ENCODE data around the gene ABCB11.

ABCB11 gene

DNA sequence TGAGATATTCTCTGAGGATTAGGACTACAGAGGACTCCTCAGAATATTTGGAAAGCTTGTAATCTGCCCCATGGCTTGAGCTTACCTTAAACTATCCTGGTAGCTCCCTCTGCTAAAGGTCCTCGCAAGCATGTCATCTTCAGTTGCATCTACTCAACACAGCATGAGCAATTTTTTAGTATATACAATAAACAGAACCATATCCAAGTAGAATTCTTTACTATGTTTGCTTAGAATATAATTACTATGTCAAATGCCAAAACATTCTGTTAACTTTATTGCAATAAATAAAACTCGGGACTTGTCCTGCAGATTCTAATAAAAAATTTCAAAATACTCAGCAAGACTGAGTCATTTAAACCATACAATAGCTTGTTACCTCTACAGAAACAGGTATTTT lies 62.8 kb downstream of the ABCB11 start:
- Histone ChIP-seq H3K14ac (ENCODE audit: low read length) (no peak overlapping the region), H2BK5ac (ENCODE audit: low read depth, low read length, poor library complexity) (no peak overlapping the region), H3K4me1 (ENCODE audit: control insufficient read depth in 1 of 2, insufficient read depth in 2 of 2, low read length in 2 of 2) (peaks cover 0 to 4% of the 10 kb centered on the region in 2 experiments), H3K27me3 (ENCODE audit: insufficient read depth, low read length) (no peaks in the 10 kb centered on the region), H4K12ac (ENCODE audit: low read depth, low read length) (no peak overlapping the region), H2BK120ac (ENCODE audit: insufficient read depth, low read length, poor library complexity) (no peak overlapping the region), H2AK5ac (ENCODE audit: low read length) (no peak overlapping the region), H3K4me3 (ENCODE audit: low read depth, low read length) (no peak overlapping the region), H2BK12ac (ENCODE audit: low read length) (no peak overlapping the region), H3K79me2 (ENCODE audit: control insufficient read depth, insufficient read depth, low read length, poor library complexity) (no peaks in the 10 kb centered on the region), H4K8ac (ENCODE audit: low read depth, low read length) (no peak overlapping the region), H3K36me3 (ENCODE audit: control insufficient read depth in 1 of 2, insufficient read depth in 2 of 2, low read length in 2 of 2) (no peaks in the 10 kb centered on the region), H3K23ac (ENCODE audit: low read length) (no peak overlapping the region), H4K91ac (ENCODE audit: low read depth, low read length) (no peak overlapping the region), H3K9me3 (ENCODE audit: insufficient read depth, low read depth, low read length) (no peaks in the 10 kb centered on the region), H3K27ac (ENCODE audit: low read depth, low read length) (no peak overlapping the region), H3K79me1 (ENCODE audit: low read length) (no peaks in the 10 kb centered on the region), H3K4me2 (ENCODE audit: low read length) (no peak overlapping the region), H3K18ac (ENCODE audit: low read length) (no peak overlapping the region), H3K9ac (ENCODE audit: low read length) (no peak overlapping the region), H3K4ac (ENCODE audit: low read depth, low read length) (no peak overlapping the region), H2AFZ (ENCODE audit: insufficient read depth, low read length, poor library complexity) (no peak overlapping the region)
- DNase-seq: no peak
- no CpG with 5 or more reads among the region's 2 CpGs for WGBS (ENCODE audit: extremely low coverage, insufficient coverage, insufficient read length)

DNA sequence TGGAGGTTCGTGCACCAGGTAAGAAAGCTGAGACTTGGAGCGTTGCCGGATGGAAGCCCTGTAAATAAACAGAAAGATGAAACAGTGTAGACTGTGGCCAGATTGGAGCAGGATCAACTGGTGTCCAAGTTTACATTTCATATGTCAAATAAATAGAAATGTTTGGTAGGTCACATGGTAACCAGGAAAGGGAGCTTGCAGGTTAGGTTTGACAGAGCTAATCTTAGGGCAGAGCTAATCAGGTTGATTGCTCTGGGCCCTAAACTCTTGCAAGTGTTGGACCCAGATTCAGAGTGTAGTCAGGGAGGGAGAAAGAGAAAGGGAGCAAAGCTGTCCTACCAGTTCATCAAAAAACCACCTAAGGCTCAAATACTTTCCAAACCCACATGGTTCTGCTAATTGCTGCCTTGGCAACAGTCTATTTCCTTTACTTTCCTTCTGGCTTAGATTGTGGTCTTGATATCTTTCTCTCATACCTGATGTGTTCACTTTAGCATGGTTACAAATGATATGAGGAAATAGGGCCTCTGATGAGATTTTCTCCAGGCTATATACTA lies 66.8 kb downstream of the ABCB11 start:
- no CpG with 5 or more reads among the region's 3 CpGs for WGBS (ENCODE audit: extremely low coverage, insufficient coverage, insufficient read length)
- no peaks in the 10 kb centered on the region for H3K36me3 ChIP-seq (ENCODE audit: control insufficient read depth in 1 of 2, insufficient read depth in 2 of 2, low read length in 2 of 2)
- no peak overlapping the region for H2BK5ac ChIP-seq (ENCODE audit: low read depth, low read length, poor library complexity)
- H3K9me3 ChIP-seq (ENCODE audit: insufficient read depth, low read depth, low read length): no peaks in the 10 kb centered on the region
- no peaks in the 10 kb centered on the region for H3K79me1 ChIP-seq (ENCODE audit: low read length)
- no peak overlapping the region for H2AFZ ChIP-seq (ENCODE audit: insufficient read depth, low read length, poor library complexity)
- no peak overlapping the region for H3K4me2 ChIP-seq (ENCODE audit: low read length)
- H3K79me2 ChIP-seq (ENCODE audit: control insufficient read depth, insufficient read depth, low read length, poor library complexity): no peaks in the 10 kb centered on the region
- H3K27me3 ChIP-seq (ENCODE audit: insufficient read depth, low read length): no peaks in the 10 kb centered on the region
- H3K9ac ChIP-seq (ENCODE audit: low read length): no peak overlapping the region
- H4K91ac ChIP-seq (ENCODE audit: low read depth, low read length): no peak overlapping the region
- H3K4me3 ChIP-seq (ENCODE audit: low read depth, low read length): no peak overlapping the region
- H4K8ac ChIP-seq (ENCODE audit: low read depth, low read length): no peak overlapping the region
- H2BK120ac ChIP-seq (ENCODE audit: insufficient read depth, low read length, poor library complexity): no peak overlapping the region
- no peak overlapping the region for H3K14ac ChIP-seq (ENCODE audit: low read length)
- H2AK5ac ChIP-seq (ENCODE audit: low read length): no peak overlapping the region
- DNase-seq: peak; percentile 66 to 77
- H3K4me1 ChIP-seq (ENCODE audit: control insufficient read depth in 1 of 2, insufficient read depth in 2 of 2, low read length in 2 of 2): peaks cover 0 to 4% of the 10 kb centered on the region in 2 experiments
- no peak overlapping the region for H3K23ac ChIP-seq (ENCODE audit: low read length)
- H2BK12ac ChIP-seq (ENCODE audit: low read length): no peak overlapping the region
- H3K18ac ChIP-seq (ENCODE audit: low read length): no peak overlapping the region
- no peak overlapping the region for H4K12ac ChIP-seq (ENCODE audit: low read depth, low read length)
- H3K27ac ChIP-seq (ENCODE audit: low read depth, low read length): no peak overlapping the region
- H3K4ac ChIP-seq (ENCODE audit: low read depth, low read length): no peak overlapping the region

- H3K4ac ChIP-seq (ENCODE audit: low read depth, low read length): no peak overlapping the region
- H3K27me3 ChIP-seq (ENCODE audit: insufficient read depth, low read length): no peaks in the 10 kb centered on the region
- H2BK120ac ChIP-seq (ENCODE audit: insufficient read depth, low read length, poor library complexity): no peak overlapping the region
- no peaks in the 10 kb centered on the region for H3K79me1 ChIP-seq (ENCODE audit: low read length)
- no peak overlapping the region for H3K9ac ChIP-seq (ENCODE audit: low read length)
- H4K12ac ChIP-seq (ENCODE audit: low read depth, low read length): no peak overlapping the region
- no peaks in the 10 kb centered on the region for H3K79me2 ChIP-seq (ENCODE audit: control insufficient read depth, insufficient read depth, low read length, poor library complexity)
- H3K27ac ChIP-seq (ENCODE audit: low read depth, low read length): no peak overlapping the region
- H3K4me3 ChIP-seq (ENCODE audit: low read depth, low read length): no peak overlapping the region
- H3K18ac ChIP-seq (ENCODE audit: low read length): no peak overlapping the region
- WGBS (ENCODE audit: extremely low coverage, insufficient coverage, insufficient read length): no CpG with 5 or more reads among the region's 1 CpG
- no peak overlapping the region for H2BK12ac ChIP-seq (ENCODE audit: low read length)
- no peak overlapping the region for H2AK5ac ChIP-seq (ENCODE audit: low read length)
- H2BK5ac ChIP-seq (ENCODE audit: low read depth, low read length, poor library complexity): no peak overlapping the region
- no peak overlapping the region for H4K91ac ChIP-seq (ENCODE audit: low read depth, low read length)
- no peak overlapping the region for H2AFZ ChIP-seq (ENCODE audit: insufficient read depth, low read length, poor library complexity)
- no peak overlapping the region for H3K14ac ChIP-seq (ENCODE audit: low read length)
- H3K9me3 ChIP-seq (ENCODE audit: insufficient read depth, low read depth, low read length): no peaks in the 10 kb centered on the region
- no peak for DNase-seq
- H4K8ac ChIP-seq (ENCODE audit: low read depth, low read length): no peak overlapping the region
- H3K36me3 ChIP-seq (ENCODE audit: control insufficient read depth in 1 of 2, insufficient read depth in 2 of 2, low read length in 2 of 2): no peaks in the 10 kb centered on the region
- no peak overlapping the region for H3K4me2 ChIP-seq (ENCODE audit: low read length)
- no peak overlapping the region for H3K23ac ChIP-seq (ENCODE audit: low read length)
- peaks cover 0 to 4% of the 10 kb centered on the region in 2 experiments for H3K4me1 ChIP-seq (ENCODE audit: control insufficient read depth in 1 of 2, insufficient read depth in 2 of 2, low read length in 2 of 2)
These were observed 68.5 kb downstream of the ABCB11 start for GRCh38 chr2:168962636-168963035.

GRCh38 chr2:168961450-168962229 lies 69.5 kb downstream of the ABCB11 start:
- H3K4me3 ChIP-seq (ENCODE audit: low read depth, low read length): no peak overlapping the region
- H3K18ac ChIP-seq (ENCODE audit: low read length): no peak overlapping the region
- H3K79me1 ChIP-seq (ENCODE audit: low read length): no peaks in the 10 kb centered on the region
- H3K9ac ChIP-seq (ENCODE audit: low read length): no peak overlapping the region
- no peaks in the 10 kb centered on the region for H3K36me3 ChIP-seq (ENCODE audit: control insufficient read depth in 1 of 2, insufficient read depth in 2 of 2, low read length in 2 of 2)
- H3K4me1 ChIP-seq (ENCODE audit: control insufficient read depth in 1 of 2, insufficient read depth in 2 of 2, low read length in 2 of 2): peaks cover 0 to 4% of the 10 kb centered on the region in 2 experiments
- no peak overlapping the region for H2AFZ ChIP-seq (ENCODE audit: insufficient read depth, low read length, poor library complexity)
- H2AK5ac ChIP-seq (ENCODE audit: low read length): no peak overlapping the region
- no peak overlapping the region for H2BK12ac ChIP-seq (ENCODE audit: low read length)
- H4K91ac ChIP-seq (ENCODE audit: low read depth, low read length): no peak overlapping the region
- no peak overlapping the region for H3K4me2 ChIP-seq (ENCODE audit: low read length)
- H3K27me3 ChIP-seq (ENCODE audit: insufficient read depth, low read length): no peaks in the 10 kb centered on the region
- no peak overlapping the region for H3K4ac ChIP-seq (ENCODE audit: low read depth, low read length)
- H2BK5ac ChIP-seq (ENCODE audit: low read depth, low read length, poor library complexity): no peak overlapping the region
- no peak overlapping the region for H3K27ac ChIP-seq (ENCODE audit: low read depth, low read length)
- no peaks in the 10 kb centered on the region for H3K9me3 ChIP-seq (ENCODE audit: insufficient read depth, low read depth, low read length)
- no CpG with 5 or more reads among the region's 5 CpGs for WGBS (ENCODE audit: extremely low coverage, insufficient coverage, insufficient read length)
- H4K12ac ChIP-seq (ENCODE audit: low read depth, low read length): no peak overlapping the region
- H3K23ac ChIP-seq (ENCODE audit: low read length): no peak overlapping the region
- H4K8ac ChIP-seq (ENCODE audit: low read depth, low read length): no peak overlapping the region
- no peak overlapping the region for H3K14ac ChIP-seq (ENCODE audit: low read length)
- no peak overlapping the region for H2BK120ac ChIP-seq (ENCODE audit: insufficient read depth, low read length, poor library complexity)
- no peaks in the 10 kb centered on the region for H3K79me2 ChIP-seq (ENCODE audit: control insufficient read depth, insufficient read depth, low read length, poor library complexity)
- DNase-seq: peak; percentile 59 to 96
